Measurements from ENCODE around the gene TIMM22.

TIMM22 gene

GRCh38 chr17:1012823-1013728 is 16.1 kb downstream of the TIMM22 start:
- TF ChIP-seq GATA2 (IDR thresholded peaks at IDR 0.05; ENCODE audit: low read depth, low read length) (no peak), GATA3 (IDR thresholded peaks at IDR 0.05; ENCODE audit: low read depth, low read length) (no peak)

- no peak for TF ChIP-seq GATA3 (IDR thresholded peaks at IDR 0.05; ENCODE audit: low read depth, low read length)
- no peak for TF ChIP-seq GATA2 (IDR thresholded peaks at IDR 0.05; ENCODE audit: low read depth, low read length)
These were observed 16.8 kb downstream of the TIMM22 start for GRCh38 chr17:1013729-1014090.

GRCh38 chr17:1018547-1018946 is 21.6 kb downstream of the TIMM22 start:
- TF ChIP-seq GATA3 (IDR thresholded peaks at IDR 0.05; ENCODE audit: low read depth, low read length) (no peak), GATA2 (IDR thresholded peaks at IDR 0.05; ENCODE audit: low read depth, low read length) (no peak)

GRCh38 chr17:1019451-1019850 is 22.5 kb downstream of the TIMM22 start:
- TF ChIP-seq GATA3 (IDR thresholded peaks at IDR 0.05; ENCODE audit: low read depth, low read length) (no peak), GATA2 (IDR thresholded peaks at IDR 0.05; ENCODE audit: low read depth, low read length) (no peak)

GRCh38 chr17:1021147-1021546 is 24.2 kb downstream of the TIMM22 start:
- no peak for TF ChIP-seq GATA2 (IDR thresholded peaks at IDR 0.05; ENCODE audit: low read depth, low read length)
- TF ChIP-seq GATA3 (IDR thresholded peaks at IDR 0.05; ENCODE audit: low read depth, low read length), result no peak

GRCh38 chr17:1022278-1023024 is 25.5 kb downstream of the TIMM22 start:
- no peak for TF ChIP-seq GATA2 (IDR thresholded peaks at IDR 0.05; ENCODE audit: low read depth, low read length)
- no peak for TF ChIP-seq GATA3 (IDR thresholded peaks at IDR 0.05; ENCODE audit: low read depth, low read length)

- TF ChIP-seq GATA2 (IDR thresholded peaks at IDR 0.05; ENCODE audit: low read depth, low read length), result no peak
- no peak for TF ChIP-seq GATA3 (IDR thresholded peaks at IDR 0.05; ENCODE audit: low read depth, low read length)
These were observed 27.1 kb downstream of the TIMM22 start for GRCh38 chr17:1024076-1024475.

- TF ChIP-seq GATA3 (IDR thresholded peaks at IDR 0.05; ENCODE audit: low read depth, low read length) (no peak), GATA2 (IDR thresholded peaks at IDR 0.05; ENCODE audit: low read depth, low read length) (no peak)
These were observed 29.0 kb downstream of the TIMM22 start for GRCh38 chr17:1025733-1026598.

- TF ChIP-seq GATA2 (IDR thresholded peaks at IDR 0.05; ENCODE audit: low read depth, low read length) (no peak), GATA3 (IDR thresholded peaks at IDR 0.05; ENCODE audit: low read depth, low read length) (no peak)
These were observed 29.7 kb downstream of the TIMM22 start for GRCh38 chr17:1026599-1026975.

GRCh38 chr17:1027044-1027443 is 30.1 kb downstream of the TIMM22 start:
- TF ChIP-seq GATA3 (IDR thresholded peaks at IDR 0.05; ENCODE audit: low read depth, low read length) (no peak), GATA2 (IDR thresholded peaks at IDR 0.05; ENCODE audit: low read depth, low read length) (no peak)

- no peak for TF ChIP-seq GATA2 (IDR thresholded peaks at IDR 0.05; ENCODE audit: low read depth, low read length)
- no peak for TF ChIP-seq GATA3 (IDR thresholded peaks at IDR 0.05; ENCODE audit: low read depth, low read length)
These were observed 32.4 kb downstream of the TIMM22 start for GRCh38 chr17:1029196-1029921.

GRCh38 chr17:1029922-1030644 is 33.2 kb downstream of the TIMM22 start:
- TF ChIP-seq GATA2 (IDR thresholded peaks at IDR 0.05; ENCODE audit: low read depth, low read length) (no peak), GATA3 (IDR thresholded peaks at IDR 0.05; ENCODE audit: low read depth, low read length) (no peak)
